Neuronal stem cell (in vitro differentiated cells): Measurements from ENCODE around the gene TJP1.
"Not testable (repeated sequence)": the region's sequence is repeated elsewhere in the genome, so short reads cannot be mapped to it uniquely, and the experiment has no call there.

Experiments used
- DNase-seq: peaks from one replicate; pipeline ENCODE4 v3.0.0-alpha.2; 2013; ENCODE audit warnings: low spot score
- H2AFZ ChIP-seq: one replicate; pipeline ENCODE4 v1.6.1; 2013; ENCODE audit warnings: mild to moderate bottlenecking, low read length, inconsistent platforms
- H2AK5ac ChIP-seq: 2 replicates; pipeline ENCODE4 v1.6.1; 2013; ENCODE audit warnings: low read depth, mild to moderate bottlenecking, inconsistent platforms, low read length, moderate library complexity, mixed read lengths
- H2BK120ac ChIP-seq: 2 replicates; pipeline ENCODE4 v1.6.1; 2013; ENCODE audit warnings: low read depth, mild to moderate bottlenecking, inconsistent platforms, low read length, moderate library complexity, mixed read lengths
- H2BK12ac ChIP-seq: one replicate; pipeline ENCODE4 v1.6.1; 2013; ENCODE audit warnings: low read length, inconsistent platforms
- H2BK15ac ChIP-seq: 2 replicates; pipeline ENCODE4 v1.6.1; 2013; ENCODE audit warnings: mild to moderate bottlenecking, low read length, inconsistent platforms, mixed read lengths
- H2BK5ac ChIP-seq: one replicate; pipeline ENCODE4 v1.6.1; 2013; ENCODE audit warnings: inconsistent platforms, mild to moderate bottlenecking, low read length, moderate library complexity
- H3K14ac ChIP-seq: one replicate; pipeline ENCODE4 v1.6.1; 2013; ENCODE audit warnings: low read length, inconsistent platforms
- H3K18ac ChIP-seq: 2 replicates; pipeline ENCODE4 v1.6.1; 2013; ENCODE audit warnings: low read length, inconsistent platforms
- H3K23ac ChIP-seq: 2 replicates; pipeline ENCODE4 v1.6.1; 2013; ENCODE audit warnings: low read depth, mild to moderate bottlenecking, mixed read lengths, low read length, inconsistent platforms; ENCODE audit not compliant: poor library complexity
- H3K27ac ChIP-seq: replicated peaks from 3 replicates; pipeline ENCODE4 v1.5.1; 2013; ENCODE audit warnings: low read length, inconsistent platforms
- H3K27me3 ChIP-seq, 3 experiments: 2 replicates each; pipeline ENCODE4 v1.6.1; 2013; ENCODE audit warnings: low read length in 3 of 3, mild to moderate bottlenecking in 2 of 3, inconsistent platforms in 1 of 3, low read depth in 1 of 3, mixed read lengths in 1 of 3, moderate library complexity in 1 of 3; ENCODE audit not compliant: control insufficient read depth in 3 of 3, insufficient read depth in 3 of 3
- H3K36me3 ChIP-seq, 2 donors: replicated peaks in 1 of 2; 2 replicates each; pipeline ENCODE4 v1.6.1; 2013; ENCODE audit warnings: low read length in 2 of 2; ENCODE audit not compliant: control insufficient read depth in 2 of 2, insufficient read depth in 2 of 2
- H3K4ac ChIP-seq: 2 replicates; pipeline ENCODE4 v1.6.1; 2013; ENCODE audit warnings: inconsistent platforms, mild to moderate bottlenecking, low read length, moderate library complexity
- H3K4me1 ChIP-seq, 2 donors: 1 replicate in 1 of 2; 2 replicates in 1 of 2; pipeline ENCODE4 v1.6.1; 2013; ENCODE audit warnings: low read length in 2 of 2, low read depth in 1 of 2; ENCODE audit not compliant: control insufficient read depth in 2 of 2, insufficient read depth in 1 of 2
- H3K4me2 ChIP-seq: one replicate; pipeline ENCODE4 v1.6.1; 2013; ENCODE audit warnings: mild to moderate bottlenecking, low read length, inconsistent platforms; ENCODE audit not compliant: insufficient read depth, poor library complexity, severe bottlenecking
- H3K4me3 ChIP-seq, 2 donors: 2 replicates each; pipeline ENCODE4 v1.5.1; 2013; ENCODE audit warnings: low read length in 2 of 2, mild to moderate bottlenecking in 2 of 2, inconsistent platforms in 1 of 2, moderate library complexity in 1 of 2
- H3K79me1 ChIP-seq: one replicate; pipeline ENCODE4 v1.6.1; 2013; ENCODE audit warnings: low read depth, mild to moderate bottlenecking, inconsistent platforms, low read length, moderate library complexity
- H3K9ac ChIP-seq: one replicate; pipeline ENCODE4 v1.6.1; 2013; ENCODE audit warnings: mild to moderate bottlenecking, low read depth, low read length, inconsistent platforms; ENCODE audit not compliant: poor library complexity
- H3K9me3 ChIP-seq, 2 donors: replicated peaks in 1 of 2; 2 replicates each; pipeline versions ENCODE3 to v1.6.1; 2013; ENCODE audit warnings: low read length in 2 of 2, mild to moderate bottlenecking in 2 of 2, inconsistent platforms in 1 of 2, low read depth in 1 of 2, mixed read lengths in 1 of 2, moderate library complexity in 1 of 2; ENCODE audit not compliant: control insufficient read depth in 2 of 2, insufficient read depth in 1 of 2
- H4K8ac ChIP-seq: one replicate; pipeline ENCODE4 v1.6.1; 2013; ENCODE audit warnings: low read depth, mild to moderate bottlenecking, inconsistent platforms, low read length, moderate library complexity
- H4K91ac ChIP-seq: one replicate; pipeline ENCODE4 v1.6.1; 2013; ENCODE audit warnings: low read length, low read depth, mild to moderate bottlenecking, inconsistent platforms; ENCODE audit not compliant: poor library complexity
- WGBS, 2 donors: extraction: QIAGEN DNeasy Blood & Tissue Kit; methylation state at CpG; one replicate each; pipeline ENCODE4 v1.1.7; 2013; ENCODE audit warnings: missing lambda C conversion rate in 2 of 2, mixed read lengths in 1 of 2; ENCODE audit not compliant: insufficient read length in 2 of 2, insufficient replicate concordance in 1 of 2; ENCODE audit errors: extremely low coverage in 2 of 2; 5-methylcytosine and 5-hydroxymethylcytosine counted together

TJP1 gene

DNA sequence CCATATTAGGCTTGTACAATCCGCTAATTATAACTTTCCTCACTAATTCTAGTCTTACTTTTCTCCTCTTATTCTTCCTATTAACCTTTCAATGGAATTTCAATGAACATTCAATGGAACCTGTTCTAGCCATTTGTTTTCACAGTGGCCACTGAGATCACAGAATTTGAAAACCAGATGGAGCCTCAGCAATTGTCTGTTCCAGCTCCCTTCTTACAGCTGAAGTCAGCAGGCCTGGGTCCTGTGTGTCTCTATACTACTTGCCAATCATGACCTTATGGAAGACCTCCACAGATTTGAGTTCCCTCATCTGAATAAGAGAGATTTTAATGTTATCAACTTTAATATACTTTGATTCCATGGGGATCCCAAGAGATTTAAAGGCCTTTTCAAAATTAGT is 36.6 kb downstream of the TJP1 start:
- no peak overlapping the region for H3K27ac ChIP-seq

DNA sequence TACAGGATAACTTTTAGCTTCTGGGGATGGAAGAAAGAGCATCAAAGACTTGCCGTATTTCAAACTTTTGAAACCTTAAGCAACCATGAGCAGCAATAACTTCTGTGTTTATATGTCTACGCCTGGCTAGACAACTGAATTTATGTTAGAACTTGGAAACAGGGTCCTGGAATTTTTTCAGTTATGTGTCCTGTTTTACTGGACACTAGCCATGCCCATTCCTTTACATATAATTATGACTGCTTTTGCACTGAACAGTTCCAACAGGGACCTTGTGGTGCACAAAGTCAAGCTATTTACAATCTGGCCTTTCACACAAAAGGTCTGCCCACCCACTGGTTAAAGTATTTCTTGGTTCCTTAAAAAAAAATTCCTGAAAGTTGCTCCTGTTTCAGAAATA is 37.1 kb downstream of the TJP1 start:
- Histone ChIP-seq H3K4me3 (no peak overlapping the region), H2BK5ac (no peak overlapping the region), H3K18ac (no peak overlapping the region), H2AFZ (no peak overlapping the region), H3K36me3 (peaks cover 0 to 4% of the 10 kb centered on the region in 2 donors), H3K27ac (no peak overlapping the region), H2BK15ac (no peak overlapping the region), H3K27me3 (no peaks in the 10 kb centered on the region), H3K14ac (no peak overlapping the region), H3K79me1 (peaks cover 4% of the 10 kb centered on the region), H2BK12ac (no peak overlapping the region), H3K4me1 (peaks cover 4 to 11% of the 10 kb centered on the region in 2 donors), H4K91ac (no peak overlapping the region), H3K23ac (no peak overlapping the region), H2AK5ac (no peak overlapping the region), H3K4ac (no peak overlapping the region), H3K4me2 (no peak overlapping the region), H3K9ac (no peak overlapping the region), H3K9me3 (peaks cover 4 to 21% of the 10 kb centered on the region in 2 donors), H2BK120ac (no peak overlapping the region), H4K8ac (no peak overlapping the region)
- DNase-seq, result no peak
- WGBS, 2 donors, result no CpG with 5 or more reads among the region's 2 CpGs

More for the DNA sequence above, 36.6 kb downstream of the TJP1 start:
- Histone ChIP-seq H3K36me3 (peaks cover 0 to 4% of the 10 kb centered on the region in 2 donors), H4K91ac (no peak overlapping the region), H3K4ac (no peak overlapping the region), H2BK12ac (no peak overlapping the region), H3K4me2 (no peak overlapping the region), H3K27me3 (no peaks in the 10 kb centered on the region), H3K4me1 (peaks cover 4 to 11% of the 10 kb centered on the region in 2 donors), H2BK5ac (no peak overlapping the region), H2AFZ (no peak overlapping the region), H4K8ac (no peak overlapping the region), H3K79me1 (peaks cover 1% of the 10 kb centered on the region), H3K9ac (no peak overlapping the region), H3K18ac (no peak overlapping the region), H2BK15ac (no peak overlapping the region), H2AK5ac (no peak overlapping the region), H3K14ac (no peak overlapping the region), H3K4me3 (no peak overlapping the region), H3K9me3 (peaks cover 1 to 16% of the 10 kb centered on the region in 2 donors), H3K23ac (no peak overlapping the region), H2BK120ac (no peak overlapping the region)
- 100% methylated on average over 1 of the region's 1 CpG for WGBS, 2 donors
- DNase-seq, result no peak

DNA sequence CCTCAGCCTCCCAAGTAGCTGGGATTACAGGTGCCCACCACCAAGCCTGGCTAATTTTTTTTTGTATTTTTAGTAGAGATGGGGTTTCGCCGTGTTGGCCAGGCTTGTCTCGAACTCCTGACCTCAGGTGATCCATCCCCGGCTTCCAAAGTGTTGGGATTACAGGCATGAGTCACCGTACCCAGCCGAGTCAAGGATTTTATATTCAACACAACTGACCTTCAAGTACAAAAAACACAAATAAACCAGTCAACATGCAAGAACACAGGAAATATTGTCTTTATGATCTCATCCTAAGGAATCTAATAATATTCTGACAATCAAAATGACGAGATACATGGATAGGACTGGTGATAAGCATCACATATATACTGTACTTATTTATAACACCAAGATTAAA is 37.9 kb downstream of the TJP1 start:
- Histone ChIP-seq H2AK5ac (no peak overlapping the region), H3K9ac (no peak overlapping the region), H4K91ac (no peak overlapping the region), H3K4ac (no peak overlapping the region), H3K23ac (no peak overlapping the region), H2BK12ac (no peak overlapping the region), H3K36me3 (peaks cover 0 to 4% of the 10 kb centered on the region in 2 donors), H3K4me1 (peaks cover 2 to 11% of the 10 kb centered on the region in 2 donors), H3K27ac (no peak overlapping the region), H2BK5ac (no peak overlapping the region), H3K27me3 (no peaks in the 10 kb centered on the region), H3K4me2 (no peak overlapping the region), H3K18ac (no peak overlapping the region), H2BK15ac (no peak overlapping the region), H2AFZ (no peak overlapping the region), H3K79me1 (peaks cover 4% of the 10 kb centered on the region), H4K8ac (no peak overlapping the region), H3K9me3 (peaks cover 4 to 28% of the 10 kb centered on the region in 2 donors), H2BK120ac (no peak overlapping the region), H3K14ac (no peak overlapping the region), H3K4me3 (no peak overlapping the region)
- DNase-seq, result no peak
- WGBS, 2 donors, result no CpG with 5 or more reads among the region's 7 CpGs

DNA sequence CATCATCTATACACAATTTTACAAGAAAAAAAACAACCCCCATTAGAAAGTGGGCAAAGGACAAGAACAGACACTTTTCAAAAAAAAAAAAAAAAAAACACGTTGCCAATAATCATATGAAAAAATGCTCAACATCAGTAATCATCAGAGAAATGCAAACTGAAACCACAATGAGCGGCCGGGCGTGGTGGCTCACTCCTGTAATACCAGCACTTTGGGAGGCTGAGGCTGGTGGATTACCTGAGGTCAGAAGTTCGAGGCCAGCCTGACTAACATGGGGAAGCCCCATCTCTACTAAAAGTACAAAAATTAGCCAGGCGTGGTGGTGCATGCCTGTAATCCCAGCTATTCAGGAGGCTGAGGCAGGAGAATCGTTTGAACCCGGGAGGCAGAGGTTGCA is 39.5 kb downstream of the TJP1 start:
- H2BK12ac ChIP-seq, H2BK5ac ChIP-seq: not testable (repeated sequence)

More for the DNA sequence above, 39.5 kb downstream of the TJP1 start:
- not testable (repeated sequence) for H4K8ac ChIP-seq, H3K4me3 ChIP-seq, H2BK15ac ChIP-seq, H3K4ac ChIP-seq, DNase-seq, H3K4me2 ChIP-seq, H2AFZ ChIP-seq, H3K27ac ChIP-seq, H3K27me3 ChIP-seq, H3K23ac ChIP-seq, H4K91ac ChIP-seq, H2BK120ac ChIP-seq, H3K14ac ChIP-seq, H3K79me1 ChIP-seq, H3K9ac ChIP-seq, H2AK5ac ChIP-seq, H3K36me3 ChIP-seq, H3K18ac ChIP-seq
- H3K4me1 ChIP-seq, result peaks cover 7 to 11% of the 10 kb centered on the region in 2 donors
- H3K9me3 ChIP-seq, result peaks cover 4 to 33% of the 10 kb centered on the region in 2 donors
- WGBS, 2 donors, result no CpG with 5 or more reads among the region's 8 CpGs
